ENCODE data around the gene ST6GAL1. TPM values are rescaled to one million over a fixed set of nuclear protein-coding genes. Genes with fewer than 3 reads are reported as not detected.

ST6GAL1 gene
- total RNA-seq, 1 donor from 2014 or later = 36.6 TPM

DNA sequence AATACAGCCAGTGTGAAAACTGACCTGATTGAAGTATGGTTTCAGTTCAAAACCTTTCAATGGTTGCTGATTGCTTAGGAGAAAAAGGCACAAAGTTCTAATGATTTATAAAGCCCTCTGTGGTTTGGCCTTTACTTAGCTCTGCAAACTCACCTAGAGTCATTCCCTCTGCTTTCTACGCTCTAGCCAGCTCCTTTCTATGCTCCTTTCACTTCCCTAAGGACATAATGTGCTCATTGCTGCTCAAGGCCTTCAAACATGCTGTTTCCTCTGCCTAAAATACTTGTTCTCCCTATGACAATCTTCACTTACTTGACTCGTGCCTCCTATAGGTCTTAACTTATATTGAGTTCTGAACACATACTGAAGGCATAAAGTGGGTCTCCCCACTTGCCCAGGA lies 190.0 kb downstream of the ST6GAL1 start:
- no peaks in the 10 kb centered on the region for H3K4me1 Mint-ChIP-seq (ENCODE audit: low read depth)
- no peaks in the 10 kb centered on the region for H3K9me3 Mint-ChIP-seq (ENCODE audit: low read depth)
- peaks cover 2% of the 10 kb centered on the region for H3K36me3 Mint-ChIP-seq (ENCODE audit: low read depth)
- H3K4me3 Mint-ChIP-seq (ENCODE audit: unreplicated experiment) = no peak overlapping the region
- H3K27ac Mint-ChIP-seq (ENCODE audit: unreplicated experiment) = no peak overlapping the region
- H3K27me3 Mint-ChIP-seq (ENCODE audit: low read depth) = no peaks in the 10 kb centered on the region
- no peak for DNase-seq (ENCODE audit: low spot score)
- TF ChIP-seq CTCF (IDR thresholded peaks at IDR 0.05) = no peak

DNA sequence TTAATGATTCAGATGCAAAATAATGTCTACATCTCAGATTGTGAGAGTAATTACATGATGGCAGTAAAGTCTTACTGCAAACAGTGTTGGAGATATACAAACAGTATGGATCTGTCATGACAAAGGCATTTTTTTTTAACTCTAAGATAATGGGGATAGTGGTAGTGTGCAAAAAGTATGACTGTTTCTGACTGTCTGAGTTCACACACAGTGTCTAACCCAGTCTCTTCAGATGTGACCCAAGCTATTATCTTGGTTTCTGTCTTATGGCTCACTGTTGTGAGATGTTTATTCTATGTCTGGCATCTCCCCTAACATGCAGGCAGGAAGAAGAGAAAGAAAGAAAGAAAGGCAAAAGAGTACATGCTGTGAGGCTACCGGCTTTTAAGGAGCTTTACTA lies 191.9 kb downstream of the ST6GAL1 start:
- H3K27me3 Mint-ChIP-seq (ENCODE audit: low read depth) = no peaks in the 10 kb centered on the region
- no peak overlapping the region for H3K27ac Mint-ChIP-seq (ENCODE audit: unreplicated experiment)
- H3K36me3 Mint-ChIP-seq (ENCODE audit: low read depth) = peaks cover 2% of the 10 kb centered on the region
- H3K9me3 Mint-ChIP-seq (ENCODE audit: low read depth) = peaks cover 3% of the 10 kb centered on the region
- DNase-seq (ENCODE audit: low spot score) = no peak
- TF ChIP-seq CTCF (IDR thresholded peaks at IDR 0.05) = no peak
- no peaks in the 10 kb centered on the region for H3K4me1 Mint-ChIP-seq (ENCODE audit: low read depth)
- H3K4me3 Mint-ChIP-seq (ENCODE audit: unreplicated experiment) = no peak overlapping the region

DNA sequence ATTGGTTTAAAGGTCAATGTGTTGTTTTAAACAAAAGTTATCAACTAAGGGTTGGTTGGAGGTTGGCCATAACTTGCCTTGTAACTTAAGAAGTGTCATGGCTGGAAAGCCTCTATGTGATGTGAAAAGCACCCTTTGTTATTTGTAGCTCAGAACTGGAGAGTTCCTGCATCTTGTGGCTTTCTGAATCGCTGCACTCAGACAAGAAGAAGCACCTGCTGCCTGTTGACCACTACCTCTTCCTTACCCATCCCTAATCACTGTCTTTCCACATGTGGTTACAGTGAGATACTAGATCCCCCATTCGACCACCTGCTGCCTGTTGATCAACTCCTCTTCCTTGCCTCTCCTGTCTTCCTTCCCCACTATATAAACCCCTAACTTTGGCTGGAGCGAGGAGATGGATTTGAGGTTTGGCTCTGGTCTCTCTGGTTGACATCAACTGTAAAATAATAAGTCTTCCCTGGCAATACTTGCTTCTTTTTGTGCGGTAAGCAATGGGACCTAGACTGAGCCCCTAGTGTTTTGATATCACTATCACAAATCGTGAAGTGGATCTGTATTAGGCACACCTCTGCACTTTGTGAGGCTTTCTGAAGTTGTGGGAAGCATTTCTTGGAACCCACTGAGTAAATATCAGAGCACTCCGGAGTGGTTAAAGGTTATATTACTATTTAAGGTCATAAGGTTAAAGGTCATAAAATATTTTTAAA lies 195.1 kb downstream of the ST6GAL1 start:
- no peaks in the 10 kb centered on the region for H3K27me3 Mint-ChIP-seq (ENCODE audit: low read depth)
- H3K4me1 Mint-ChIP-seq (ENCODE audit: low read depth) = peaks cover 4% of the 10 kb centered on the region
- H3K27ac Mint-ChIP-seq (ENCODE audit: unreplicated experiment) = no peak overlapping the region
- H3K36me3 Mint-ChIP-seq (ENCODE audit: low read depth) = peaks cover 2% of the 10 kb centered on the region
- no peak for TF ChIP-seq CTCF (IDR thresholded peaks at IDR 0.05)
- H3K9me3 Mint-ChIP-seq (ENCODE audit: low read depth) = peaks cover 4% of the 10 kb centered on the region
- DNase-seq (ENCODE audit: low spot score) = no peak
- no peak overlapping the region for H3K4me3 Mint-ChIP-seq (ENCODE audit: unreplicated experiment)

Other genes with a start within 250 kb of the ST6GAL1 start
- not detected in 3 replicates for gene KNG1, start 213.2 kb upstream of the ST6GAL1 start, total RNA-seq
- gene EIF4A2, start 146.9 kb upstream of the ST6GAL1 start, total RNA-seq = 311 to 422 TPM (median 322 TPM) in 3 replicates
- 12.4 to 24.2 TPM (median 15.8 TPM) in 3 replicates for gene RFC4, start 124.0 kb upstream of the ST6GAL1 start, total RNA-seq
- 0.05 TPM in 1 of 3 replicates, not detected in the others for gene ADIPOQ, start 87.8 kb upstream of the ST6GAL1 start, total RNA-seq
- gene RPL39L, start 209.0 kb downstream of the ST6GAL1 start, total RNA-seq = 15.8 to 18.9 TPM (median 17.4 TPM) in 3 replicates